ENCODE results near the gene GZMH. TPM values are rescaled to one million over a fixed set of nuclear protein-coding genes. Genes with fewer than 3 reads are reported as not detected.

The GZMH gene
- total RNA-seq, 2 experiments from 2014 or later = 36.1 to 45.0 TPM

Other genes starting within 250 kb of the GZMH start
- gene NFATC4, start 241.5 kb downstream of the GZMH start, total RNA-seq = under 1 TPM; 0.11 to 0.30 TPM
- under 1 TPM; 0.07 to 0.16 TPM for gene NYNRIN, start 210.7 kb downstream of the GZMH start, total RNA-seq
- gene CBLN3, start 180.0 kb downstream of the GZMH start, total RNA-seq = 10 to 100 TPM; 11.6 to 12.2 TPM
- gene KHNYN, start 179.7 kb downstream of the GZMH start, total RNA-seq = 10 to 100 TPM; 50.6 to 58.1 TPM
- gene SDR39U1, start 166.9 kb downstream of the GZMH start, total RNA-seq = 10 to 100 TPM; 40.9 to 47.8 TPM
- under 1 TPM in 1 of 2 experiments, not detected in 1; 0.39 TPM for gene CMA1, start 101.4 kb downstream of the GZMH start, total RNA-seq
- gene CTSG, start 33.4 kb downstream of the GZMH start, total RNA-seq = under 1 TPM in 1 of 2 experiments, not detected in 1; 0.35 TPM
- gene GZMB, start 24.5 kb upstream of the GZMH start, total RNA-seq = 1,000 to 10,000 TPM; 2,147 to 3,062 TPM